Psoas muscle (tissue), 8 donors: ENCODE results near the gene DCXR. TPM values are rescaled to one million over a fixed set of nuclear protein-coding genes. Genes with fewer than 3 reads are reported as not detected.

ENCODE experiments used
- ATAC-seq, 4 donors: fragments of 200-7000 bp; cut with Tn5 transposase; one replicate each; pipeline ENCODE4 v1.9.1; 2020; ENCODE audit warnings: moderate library complexity in 3 of 4, mild to moderate bottlenecking in 2 of 4
- DNase-seq, 2 donors: peaks; one replicate each; pipeline ENCODE4 v3.0.0-alpha.2; 2020
- H3K27ac ChIP-seq: fragments of 200-600 bp; one replicate; pipeline ENCODE4 v1.8.0; 2022
- H3K27me3 ChIP-seq, 3 donors: fragments of 200-600 bp in 1 of 3; one replicate each; pipeline versions ENCODE4 v1.6.1 to v1.8.0; 2013 to 2022; ENCODE audit warnings: low read length in 2 of 3, mild to moderate bottlenecking in 2 of 3, moderate library complexity in 1 of 3; ENCODE audit not compliant: insufficient read depth in 3 of 3
- H3K36me3 ChIP-seq, 2 donors: fragments of 200-600 bp in 1 of 2; one replicate each; pipeline versions ENCODE4 v1.6.1 to v1.8.0; 2013 to 2022; ENCODE audit warnings: low read depth in 1 of 2, mild to moderate bottlenecking in 1 of 2, moderate library complexity in 1 of 2; ENCODE audit not compliant: insufficient read depth in 1 of 2
- H3K4me1 ChIP-seq: fragments of 200-600 bp; one replicate; pipeline ENCODE4 v1.8.0; 2022
- H3K4me3 ChIP-seq: fragments of 200-600 bp; one replicate; pipeline ENCODE4 v1.8.0; 2022; ENCODE audit warnings: mild to moderate bottlenecking
- H3K9me3 ChIP-seq: fragments of 200-600 bp; one replicate; pipeline ENCODE4 v1.8.0; 2022
- CTCF ChIP-seq: fragments of 200-600 bp; IDR thresholded peaks from one replicate; pipeline ENCODE4 v1.8.0; 2022; ENCODE audit warnings: antibody characterized with exemption
- WGBS, 3 donors: extraction: QIAGEN DNeasy Blood & Tissue Kit; methylation state at CpG; one replicate each; pipeline versions ENCODE4 v1.1.6 to v1.1.7; 2013; 5-methylcytosine and 5-hydroxymethylcytosine counted together
- intact Hi-C, 2 donors: fragments of 100-400 bp; cut with DNase I; formaldehyde crosslinking; loops; one replicate each; pipeline versions ENCODE4 v1.11.0 to v1.14.2; 2022
- polyA plus RNA-seq, 3 donors: library from polyadenylated mRNA; stranded (reverse); fragments of 200-250 nt; gene quantifications; one replicate each; pipeline ENCODE4 v1.2.3, GENCODE V29; 2013
- total RNA-seq, 4 donors: library from RNA; stranded (reverse); fragmentation: NEBNext Ultra II Directional in 2 of 4; extraction: Animal tissue kit (Norgen Biotek cat#: 25700) in 2 of 4; gene quantifications; one replicate each; pipeline versions ENCODE4 v1.2.1 to v1.2.4, GENCODE V29; 2021 to 2023
- donor health status: healthy with polysubstance abuse.
- donor health status: DM: no; HTN: no; CAD: no; lungs with moderate emphysema.
- donor health status: Bipolar disorder and iron deficiency.
- donor health status: healthy.
- donor health status: DM: yes; HTN: yes; CAD: no.
- donor health status: DM: no; HTN: no; CAD: no.
- donor health status: DM: no; HTN: no; CAD: no.
- donor health status: DM: yes; HTN: yes; CAD: no.

Gene DCXR
- total and polyA plus RNA-seq, 7 donors, result 111 to 216 (median 147) TPM

GRCh38 chr17:82076018-82076784, 38.7 kb upstream of the DCXR start:
- Histone ChIP-seq H3K4me1 (no peaks in the 10 kb centered on the region), H3K27ac (no peak overlapping the region), H3K9me3 (no peaks in the 10 kb centered on the region), H3K36me3 (peaks cover 0 to 23% of the 10 kb centered on the region in 2 donors), H3K4me3 (no peak overlapping the region), H3K27me3 (no peaks in the 10 kb centered on the region)
- ATAC-seq, result no peak
- DNase-seq, result peak in 1 of 2 donors; percentile 24
- 81 to 83% (median 82%) methylated on average over 25 of the region's 25 CpGs for WGBS, 3 donors
- intact Hi-C loops, result no loop called here
- no peak for TF ChIP-seq CTCF

GRCh38 chr17:82073446-82073845, 35.9 kb upstream of the DCXR start:
- Histone ChIP-seq H3K27ac (no peak overlapping the region), H3K4me1 (no peaks in the 10 kb centered on the region), H3K36me3 (no peaks in the 10 kb centered on the region), H3K9me3 (no peaks in the 10 kb centered on the region), H3K27me3 (no peaks in the 10 kb centered on the region), H3K4me3 (no peak overlapping the region)
- no peak for TF ChIP-seq CTCF
- ATAC-seq (no peak), DNase-seq (peak in 1 of 2 donors; percentile 25)
- 73 to 84% (median 77%) methylated on average over 9 of the region's 9 CpGs for WGBS, 3 donors
- intact Hi-C loops, result loop anchor here in 1 of 2 donors (2.0 kb wide), 1 partner anchor 27 kb away; no protein-coding TSS in a partner anchor

- ATAC-seq (no peak), DNase-seq (peak in 1 of 2 donors; percentile 8)
- no peaks in the 10 kb centered on the region for H3K27me3 ChIP-seq
- no peaks in the 10 kb centered on the region for H3K9me3 ChIP-seq
- H3K27ac ChIP-seq, result no peak overlapping the region
- 79 to 84% (median 79%) methylated on average over 6 of the region's 6 CpGs for WGBS, 3 donors
- H3K4me3 ChIP-seq, result no peak overlapping the region
- no peak for TF ChIP-seq CTCF
- intact Hi-C loops, result loop anchor here in 1 of 2 donors (2.0 kb wide), 1 partner anchor 26 kb away; no protein-coding TSS in a partner anchor
- no peaks in the 10 kb centered on the region for H3K4me1 ChIP-seq
- no peaks in the 10 kb centered on the region for H3K36me3 ChIP-seq
Observed at GRCh38 chr17:82072827-82073226, 35.3 kb upstream of the DCXR start.

GRCh38 chr17:82070611-82071010, 33.1 kb upstream of the DCXR start:
- Histone ChIP-seq H3K36me3 (no peaks in the 10 kb centered on the region), H3K4me1 (no peaks in the 10 kb centered on the region), H3K27me3 (no peaks in the 10 kb centered on the region), H3K9me3 (no peaks in the 10 kb centered on the region), H3K4me3 (no peak overlapping the region), H3K27ac (no peak overlapping the region)
- no peak for TF ChIP-seq CTCF
- intact Hi-C loops, result no loop called here
- no peak for ATAC-seq
- DNase-seq, result no peak
